IMR-90 (cell line): ENCODE results near the gene CELSR1. TPM values are rescaled to one million over a fixed set of nuclear protein-coding genes. Genes with fewer than 3 reads are reported as not detected.

Source experiments
- ATAC-seq: fragments of 200-7000 bp; cut with Tn5 transposase; 2 replicates; pipeline ENCODE4 v1.9.1; 2020; ENCODE audit warnings: low read depth, mild to moderate bottlenecking, moderate library complexity
- BruUV-seq: library from RNA; stranded (reverse); fragments of 400-500 nt; replicated peaks from 2 replicates; lab custom pipeline; 2021; lab: Mats Ljungman, UMichigan
- CTCF ChIA-PET: fragments of 300-600 bp; formaldehyde crosslinking; extraction: SDS; loops from one replicate; lab custom pipeline; 2021; ENCODE audit warnings: antibody characterized with exemption; lab: Yijun Ruan, JAX
- POLR2A ChIA-PET: fragments of 300-600 bp; sonication (Branson Sonifier 250); formaldehyde crosslinking; loops from one replicate; lab custom pipeline; 2022; ENCODE audit warnings: antibody characterized with exemption; ENCODE audit not compliant: unreplicated experiment; lab: Charles Lee
- DNase-seq: peaks from one replicate; pipeline ENCODE4 v3.0.0; 2013
- H2AFZ ChIP-seq: replicated peaks from 2 replicates; pipeline ENCODE3; 2013; ENCODE audit warnings: low read length, mild to moderate bottlenecking; ENCODE audit not compliant: poor library complexity
- H2AK5ac ChIP-seq: 2 replicates; pipeline ENCODE4 v1.6.1; 2013; ENCODE audit warnings: low read depth, low read length, inconsistent platforms
- H2AK9ac ChIP-seq: replicated peaks from 2 replicates; pipeline ENCODE3; 2013; ENCODE audit warnings: mild to moderate bottlenecking, low read depth, low read length, moderate library complexity; ENCODE audit not compliant: poor library complexity
- H2BK120ac ChIP-seq: 2 replicates; pipeline ENCODE4 v1.6.1; 2013; ENCODE audit warnings: low read depth, low read length, inconsistent platforms
- H2BK15ac ChIP-seq: 3 replicates; pipeline ENCODE4 v1.6.1; 2013; ENCODE audit warnings: low read depth, low read length, inconsistent platforms
- H2BK20ac ChIP-seq: 2 replicates; pipeline ENCODE4 v1.6.1; 2013; ENCODE audit warnings: low read depth, mild to moderate bottlenecking, inconsistent platforms, low read length, moderate library complexity
- H2BK5ac ChIP-seq: 2 replicates; pipeline ENCODE4 v1.6.1; 2013; ENCODE audit warnings: mild to moderate bottlenecking, low read depth, low read length, inconsistent platforms; ENCODE audit not compliant: poor library complexity, severe bottlenecking
- H3K14ac ChIP-seq: replicated peaks from 2 replicates; pipeline ENCODE4 v1.6.1; 2013; ENCODE audit warnings: low read depth, low read length, inconsistent platforms
- H3K18ac ChIP-seq: 2 replicates; pipeline ENCODE4 v1.6.1; 2013; ENCODE audit warnings: low read depth, low read length, control low read depth
- H3K23ac ChIP-seq: 2 replicates; pipeline ENCODE4 v1.6.1; 2013; ENCODE audit warnings: low read depth, low read length, inconsistent platforms
- H3K27ac ChIP-seq: 2 replicates; pipeline ENCODE4 v1.5.1; 2013; ENCODE audit warnings: mild to moderate bottlenecking, control low read depth, low read length; ENCODE audit not compliant: insufficient read depth
- H3K27me3 ChIP-seq: 2 replicates; pipeline ENCODE4 v1.6.1; 2013; ENCODE audit warnings: low read length; ENCODE audit not compliant: control insufficient read depth, insufficient read depth
- H3K36me3 ChIP-seq: 2 replicates; pipeline ENCODE4 v1.6.1; 2013; ENCODE audit warnings: low read length, mixed read lengths; ENCODE audit not compliant: control insufficient read depth, insufficient read depth
- H3K4ac ChIP-seq: 2 replicates; pipeline ENCODE4 v1.6.1; 2013; ENCODE audit warnings: low read depth, low read length, inconsistent platforms
- H3K4me1 ChIP-seq: 2 replicates; pipeline ENCODE4 v1.6.1; 2013; ENCODE audit warnings: low read length, mixed read lengths; ENCODE audit not compliant: control insufficient read depth, insufficient read depth
- H3K4me2 ChIP-seq: 2 replicates; pipeline ENCODE4 v1.6.1; 2013; ENCODE audit warnings: low read depth, mild to moderate bottlenecking, control low read depth, low read length, moderate library complexity
- H3K4me3 ChIP-seq: 2 replicates; pipeline ENCODE4 v1.5.1; 2013; ENCODE audit warnings: low read depth, mild to moderate bottlenecking, control low read depth, low read length, moderate library complexity; ENCODE audit not compliant: insufficient read depth
- H3K56ac ChIP-seq: 2 replicates; pipeline ENCODE4 v1.6.1; 2013; ENCODE audit warnings: low read length, inconsistent platforms; ENCODE audit not compliant: insufficient read depth; ENCODE audit errors: extremely low read depth
- H3K79me1 ChIP-seq, 2 experiments: 2 replicates each; pipeline ENCODE4 v1.6.1; 2013; ENCODE audit warnings: low read length in 2 of 2, inconsistent platforms in 1 of 2, low read depth in 1 of 2
- H3K9ac ChIP-seq: 2 replicates; pipeline ENCODE4 v1.6.1; 2013; ENCODE audit warnings: low read depth, low read length, control low read depth
- H3K9me1 ChIP-seq: 2 replicates; pipeline ENCODE4 v1.6.1; 2013; ENCODE audit warnings: low read length, inconsistent platforms; ENCODE audit not compliant: insufficient read depth
- H3K9me3 ChIP-seq: 2 replicates; pipeline ENCODE4 v1.6.1; 2013; ENCODE audit warnings: low read length; ENCODE audit not compliant: control insufficient read depth, insufficient read depth
- H4K20me1 ChIP-seq: 2 replicates; pipeline ENCODE4 v1.6.1; 2013; ENCODE audit warnings: low read length, inconsistent platforms; ENCODE audit not compliant: insufficient read depth
- H4K5ac ChIP-seq: 2 replicates; pipeline ENCODE4 v1.6.1; 2013; ENCODE audit warnings: mild to moderate bottlenecking, low read depth, low read length, control low read depth
- H4K8ac ChIP-seq, 2 experiments: 2 replicates each; pipeline ENCODE4 v1.6.1; 2013; ENCODE audit warnings: low read depth in 2 of 2, low read length in 2 of 2, control low read depth in 1 of 2, inconsistent platforms in 1 of 2
- H4K91ac ChIP-seq: 2 replicates; pipeline ENCODE4 v1.6.1; 2013; ENCODE audit warnings: low read depth, low read length, inconsistent platforms; ENCODE audit not compliant: insufficient read depth
- BHLHE40 ChIP-seq: fragments of 150-350 bp; IDR thresholded peaks from 2 replicates; pipeline ENCODE4 v1.6.1; 2016; ENCODE audit warnings: mild to moderate bottlenecking, low read depth, low read length
- CEBPB ChIP-seq: IDR thresholded peaks from 2 replicates; pipeline ENCODE4 v1.6.1; 2012; ENCODE audit warnings: low read depth, low read length, improper control_type of control experiment
- CHD1 ChIP-seq: IDR thresholded peaks from 2 replicates; pipeline ENCODE4 v1.6.1; 2012; ENCODE audit warnings: low read depth, low read length, improper control_type of control experiment
- CTCF ChIP-seq: conservative IDR thresholded peaks from 2 replicates; pipeline ENCODE4 v1.5.1; 2012; ENCODE audit warnings: mild to moderate bottlenecking, low read depth, low read length, improper control_type of control experiment
- FOS ChIP-seq: fragments of 150-350 bp; IDR thresholded peaks from 2 replicates; pipeline ENCODE4 v1.6.1; 2016; ENCODE audit warnings: low read depth, low read length
- MAFK ChIP-seq: IDR thresholded peaks from 2 replicates; pipeline ENCODE4 v1.6.1; 2012; ENCODE audit warnings: low read depth, low read length, improper control_type of control experiment
- MAZ ChIP-seq: IDR thresholded peaks from 2 replicates; pipeline ENCODE4 v1.6.1; 2012; ENCODE audit warnings: low read depth, mild to moderate bottlenecking, low read length, improper control_type of control experiment, moderate library complexity, borderline replicate concordance
- MXI1 ChIP-seq: IDR thresholded peaks from 2 replicates; pipeline ENCODE4 v1.6.1; 2012; ENCODE audit warnings: low read depth, mild to moderate bottlenecking, low read length, moderate library complexity, borderline replicate concordance
- NFE2L2 ChIP-seq: fragments of 150-350 bp; IDR thresholded peaks from 2 replicates; pipeline ENCODE4 v1.6.1; 2016; ENCODE audit warnings: low read depth, mild to moderate bottlenecking, low read length
- POLR2A ChIP-seq: IDR thresholded peaks from 2 replicates; pipeline ENCODE4 v1.6.1; 2012; ENCODE audit warnings: mild to moderate bottlenecking, low read depth, low read length
- RAD21 ChIP-seq: IDR thresholded peaks from 2 replicates; pipeline ENCODE4 v1.6.1; 2012; ENCODE audit warnings: low read length, improper control_type of control experiment
- RCOR1 ChIP-seq: IDR thresholded peaks from 2 replicates; pipeline ENCODE4 v1.6.1; 2012; ENCODE audit warnings: mild to moderate bottlenecking, low read length, improper control_type of control experiment; ENCODE audit not compliant: insufficient replicate concordance
- RFX5 ChIP-seq: IDR thresholded peaks from 2 replicates; pipeline ENCODE4 v1.8.0; 2012; ENCODE audit warnings: low read depth, mild to moderate bottlenecking, low read length, moderate library complexity
- SMC3 ChIP-seq: fragments of 150-350 bp; IDR thresholded peaks from 2 replicates; pipeline ENCODE4 v1.6.1; 2016; ENCODE audit warnings: low read depth, mild to moderate bottlenecking, antibody characterized with exemption, low read length, moderate library complexity
- USF2 ChIP-seq: fragments of 150-350 bp; IDR thresholded peaks from 2 replicates; pipeline ENCODE4 v1.6.1; 2017; ENCODE audit warnings: mild to moderate bottlenecking, antibody characterized with exemption, low read length, low read depth
- WGBS, 2 experiments: methylation state at CpG; one replicate each; pipeline versions ENCODE4 v1.1.5 to v1.1.7; 2013; ENCODE audit warnings: missing lambda C conversion rate in 2 of 2; ENCODE audit not compliant: insufficient read length in 1 of 2; ENCODE audit errors: extremely low coverage in 2 of 2; 5-methylcytosine and 5-hydroxymethylcytosine counted together
- dilution Hi-C: fragments of 300-500 bp; cut with HindIII; formaldehyde crosslinking; loops from one replicate; pipeline ENCODE4 v1.14.3; 2018; ENCODE audit warnings: low sequenced_read_pairs; ENCODE audit not compliant: unreplicated experiment
- in situ Hi-C: fragments of 300-500 bp; cut with MboI; formaldehyde crosslinking; loops from 3 replicates; pipeline ENCODE4 v1.14.3; 2019; ENCODE audit warnings: low sequenced_read_pairs, inconsistent platforms, mixed read lengths
- intact Hi-C: fragments of 100-400 bp; cut with micrococcal nuclease; formaldehyde crosslinking; loops from 2 replicates; pipeline ENCODE4 v1.10.0; 2022
- polyA plus RNA-seq, 3 experiments: library from polyadenylated mRNA; depleted of rRNA; stranded (reverse); fragments of >200 nt; gene quantifications; 2 replicates each; pipeline ENCODE4 v1.2.3, GENCODE V29; 2012; ENCODE audit warnings: low replicate concordance in 1 of 3
- total RNA-seq: library from RNA; depleted of rRNA; stranded (reverse); fragments of >200 nt; gene quantifications from 2 replicates; pipeline ENCODE4 v1.2.3, GENCODE V29; 2012
- TF ChIP-seq, protein P1 (sequence below): fragments of 150-350 bp; IDR thresholded peaks from 2 replicates; pipeline ENCODE4 v1.6.1; 2016; ENCODE audit warnings: low read depth, mild to moderate bottlenecking, low read length, moderate library complexity, borderline replicate concordance

Gene CELSR1
- total and polyA plus RNA-seq, 2 of the 4 experiments (the other 2 are of a cell fraction) = 0.36 to 0.82 TPM

DNA sequence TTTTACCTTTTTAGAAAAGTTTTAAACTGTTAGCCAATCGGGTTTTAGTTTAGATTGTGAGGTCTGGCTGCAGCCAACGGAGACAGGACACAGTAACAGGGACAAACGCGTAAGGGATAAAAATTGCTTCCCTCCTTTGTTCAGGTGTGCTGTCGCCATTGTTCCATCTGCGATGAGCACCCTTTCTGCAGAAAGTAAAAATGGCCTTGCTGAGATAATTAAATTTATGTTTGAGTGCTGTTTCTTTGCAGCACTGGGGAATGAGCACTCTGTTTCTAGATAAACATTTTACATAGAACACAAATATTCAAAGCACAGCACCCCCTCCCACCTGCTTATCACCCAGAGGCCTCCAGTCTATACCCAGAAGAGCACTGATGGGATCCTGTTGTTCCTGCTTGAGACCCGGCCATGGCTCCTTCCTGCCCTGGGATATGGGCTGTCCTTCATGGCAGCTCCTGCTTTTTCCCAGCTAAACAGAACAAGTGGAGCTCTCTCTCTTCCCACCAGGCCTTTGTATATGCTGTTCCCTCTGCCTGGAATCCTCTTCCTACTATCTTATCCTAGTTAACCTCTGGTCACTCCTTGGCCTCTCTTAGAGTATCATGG, 34.3 kb upstream of the CELSR1 start:
- CTCF ChIA-PET = no interaction called here
- Histone ChIP-seq H3K79me1 (no peaks in the 10 kb centered on the region), H4K8ac (no peak overlapping the region), H2BK20ac (no peak overlapping the region), H3K27ac (no peak overlapping the region), H3K9me3 (peaks cover 17% of the 10 kb centered on the region), H2AK5ac (no peak overlapping the region), H2BK5ac (no peak overlapping the region), H2AK9ac (no peak overlapping the region), H4K20me1 (no peaks in the 10 kb centered on the region), H3K4me3 (no peak overlapping the region), H2BK15ac (no peak overlapping the region), H3K9me1 (no peaks in the 10 kb centered on the region), H3K36me3 (no peaks in the 10 kb centered on the region), H3K27me3 (peaks cover 11% of the 10 kb centered on the region; the same call in 1 of the 2 replicates), H2BK120ac (no peak overlapping the region), H3K4me1 (no peaks in the 10 kb centered on the region), H3K9ac (no peak overlapping the region), H3K4me2 (no peak overlapping the region), H4K5ac (no peak overlapping the region), H3K23ac (no peak overlapping the region), H3K18ac (no peak overlapping the region), H3K14ac (no peak overlapping the region), H4K91ac (no peak overlapping the region), H3K4ac (no peak overlapping the region), H3K56ac (no peak overlapping the region), H2AFZ (no peak overlapping the region)
- dilution Hi-C loops = no loop called here
- BruUV-seq = no TSS peak
- ATAC-seq (no peak), DNase-seq (no peak)
- intact Hi-C loops = no loop called here
- no peak for TF ChIP-seq USF2
- no peak for TF ChIP-seq NFE2L2
- TF ChIP-seq, protein P1, sequence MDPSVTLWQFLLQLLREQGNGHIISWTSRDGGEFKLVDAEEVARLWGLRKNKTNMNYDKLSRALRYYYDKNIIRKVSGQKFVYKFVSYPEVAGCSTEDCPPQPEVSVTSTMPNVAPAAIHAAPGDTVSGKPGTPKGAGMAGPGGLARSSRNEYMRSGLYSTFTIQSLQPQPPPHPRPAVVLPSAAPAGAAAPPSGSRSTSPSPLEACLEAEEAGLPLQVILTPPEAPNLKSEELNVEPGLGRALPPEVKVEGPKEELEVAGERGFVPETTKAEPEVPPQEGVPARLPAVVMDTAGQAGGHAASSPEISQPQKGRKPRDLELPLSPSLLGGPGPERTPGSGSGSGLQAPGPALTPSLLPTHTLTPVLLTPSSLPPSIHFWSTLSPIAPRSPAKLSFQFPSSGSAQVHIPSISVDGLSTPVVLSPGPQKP = no peak
- no peak for TF ChIP-seq SMC3
- TF ChIP-seq MAZ = no peak
- no peak for TF ChIP-seq FOS
- no peak for TF ChIP-seq MAFK
- TF ChIP-seq POLR2A = no peak
- TF ChIP-seq BHLHE40 = no peak
- no peak for TF ChIP-seq CHD1
- no peak for TF ChIP-seq MXI1
- no peak for TF ChIP-seq CEBPB
- no peak for TF ChIP-seq CTCF
- no peak for TF ChIP-seq RFX5
- TF ChIP-seq RAD21 = no peak
- no peak for TF ChIP-seq RCOR1
- 93% methylated on average over 5 of the region's 7 CpGs; no CpG with 5 or more reads in 1 of the 2 experiments for WGBS, 2 experiments
- in situ Hi-C loops = no loop called here
- POLR2A ChIA-PET = no interaction called here
